Stimulated activated CD4-positive, alpha-beta T cell treated with anti-CD3 and anti-CD28 coated beads, Interleukin-15, amount 100 ng/mL, for 1 hour (primary cell): ENCODE data around the gene RAPGEF3.

Source experiments
- DNase-seq, 2 donors: peaks; one replicate each; pipeline ENCODE4 v3.0.0-alpha.2; 2020; ENCODE audit warnings: low read depth in 1 of 2, low spot score in 1 of 2

RAPGEF3 gene

GRCh38 chr12:47704719-47705118 is 54.0 kb downstream of the RAPGEF3 start:
- no peak for DNase-seq

GRCh38 chr12:47700263-47700662 is 58.4 kb downstream of the RAPGEF3 start:
- DNase-seq, result no peak

GRCh38 chr12:47698631-47699030 is 60.0 kb downstream of the RAPGEF3 start:
- no peak for DNase-seq

- DNase-seq, result no peak
Measured at GRCh38 chr12:47698055-47698454, 60.6 kb downstream of the RAPGEF3 start.

- no peak for DNase-seq
Measured at GRCh38 chr12:47689215-47689614, 69.5 kb downstream of the RAPGEF3 start.

GRCh38 chr12:47687636-47688035 is 71.0 kb downstream of the RAPGEF3 start:
- no peak for DNase-seq

- DNase-seq, result no peak
Measured at GRCh38 chr12:47686645-47687240, 71.9 kb downstream of the RAPGEF3 start.
